K562 (cell line): Measurements from ENCODE around the gene TMEM39B. TPM values are rescaled to one million over a fixed set of nuclear protein-coding genes. Genes with fewer than 3 reads are reported as not detected.

Experiments
- ATAC-seq: fragments of 200-7000 bp; cut with Tn5 transposase; 3 replicates; pipeline ENCODE4 v1.9.1; 2020; ENCODE audit warnings: moderate library complexity
- BruUV-seq: library from RNA; stranded (reverse); fragments of 400-500 nt; replicated peaks from 2 replicates; lab custom pipeline; 2021; lab: Mats Ljungman, UMichigan
- CTCF ChIA-PET: fragments of 300-600 bp; formaldehyde crosslinking; extraction: SDS; loops from one replicate; lab custom pipeline; 2021; ENCODE audit warnings: low intra/inter-chr PET ratio; lab: Yijun Ruan, JAX
- POLR2A ChIA-PET: fragments of 300-600, 350-650 bp; sonication (Branson Sonifier 250); formaldehyde crosslinking; extraction: SDS; loops from one replicate; lab custom pipeline; 2021; ENCODE audit warnings: antibody characterized with exemption, inconsistent platforms; lab: Yijun Ruan, JAX
- DNase-seq, 4 experiments: peaks; one replicate each; pipeline versions ENCODE4 v3.0.0 to v3.0.0-alpha.2; 2011 to 2018; ENCODE audit warnings: low spot score in 3 of 4, mixed read lengths in 3 of 4; ENCODE audit errors: extremely low read depth in 1 of 4
- FAIRE-seq: peaks from 2 replicates; lab custom pipeline; 2011; peaks lifted over from hg19 to GRCh38; lab: Jason Lieb, UNC
- H2AFZ ChIP-seq: 2 replicates; pipeline ENCODE4 v1.6.0; 2011; ENCODE audit warnings: low read depth, low read length, control low read depth, inconsistent platforms
- H3K27ac ChIP-seq: fragments of 200-600 bp; 3 replicates; pipeline ENCODE4 v1.8.0; 2011; ENCODE audit warnings: low read depth, mild to moderate bottlenecking, control low read depth, inconsistent platforms, low read length, moderate library complexity, mixed read lengths; ENCODE audit errors: extremely low read depth
- H3K27me3 ChIP-seq, 2 experiments: fragments of 300-600 bp in 1 of 2; 2 replicates in 1 of 2; 3 replicates in 1 of 2; pipeline versions ENCODE4 v1.6.0 to v1.8.0; 2011; ENCODE audit warnings: inconsistent platforms in 2 of 2, low read length in 2 of 2, mild to moderate bottlenecking in 1 of 2, mixed read lengths in 1 of 2, moderate library complexity in 1 of 2; ENCODE audit not compliant: control insufficient read depth in 2 of 2, insufficient read depth in 2 of 2
- H3K36me3 ChIP-seq: fragments of 300-600 bp; 3 replicates; pipeline ENCODE4 v1.8.0; 2011; ENCODE audit warnings: mild to moderate bottlenecking, low read length, inconsistent platforms; ENCODE audit not compliant: control insufficient read depth, insufficient read depth
- H3K4me1 ChIP-seq, 2 experiments: fragments of 200-600 bp in 1 of 2; replicated peaks in 1 of 2; 2 replicates in 1 of 2; 3 replicates in 1 of 2; pipeline versions ENCODE4 v1.5.1 to v1.8.0; 2011; ENCODE audit warnings: inconsistent platforms in 2 of 2, low read length in 2 of 2, mild to moderate bottlenecking in 1 of 2, mixed read lengths in 1 of 2, moderate library complexity in 1 of 2; ENCODE audit not compliant: control insufficient read depth in 2 of 2, insufficient read depth in 2 of 2
- H3K4me2 ChIP-seq: 2 replicates; pipeline ENCODE4 v1.6.1; 2011; ENCODE audit warnings: low read length, control low read depth, inconsistent platforms, mixed read lengths; ENCODE audit not compliant: insufficient read depth
- H3K4me3 ChIP-seq: fragments of 200-600 bp; sonication (generic), shearing (Covaris generic); 2 replicates; pipeline ENCODE4 v1.5.1; 2016; ENCODE audit warnings: control low read depth, inconsistent platforms
- H3K79me2 ChIP-seq: fragments of 200-600 bp; 3 replicates; pipeline ENCODE4 v1.8.0; 2011; ENCODE audit warnings: low read length, inconsistent platforms; ENCODE audit not compliant: control insufficient read depth, insufficient read depth
- H3K9ac ChIP-seq, 2 experiments: 2 replicates each; pipeline versions ENCODE4 v1.6.0 to v1.6.1; 2011; ENCODE audit warnings: low read depth in 2 of 2, low read length in 2 of 2, control low read depth in 1 of 2, inconsistent platforms in 1 of 2, mild to moderate bottlenecking in 1 of 2, mixed read lengths in 1 of 2; ENCODE audit not compliant: insufficient read depth in 1 of 2
- H3K9me1 ChIP-seq: one replicate; pipeline ENCODE4 v1.6.0; 2011; ENCODE audit warnings: inconsistent platforms, mild to moderate bottlenecking, low read length, moderate library complexity; ENCODE audit not compliant: control insufficient read depth, insufficient read depth
- H3K9me3 ChIP-seq: replicated peaks from 2 replicates; pipeline ENCODE4 v1.5.1; 2011; ENCODE audit warnings: low read depth, low read length, inconsistent platforms; ENCODE audit not compliant: control insufficient read depth, insufficient read depth
- H4K20me1 ChIP-seq: replicated peaks from 2 replicates; pipeline ENCODE4 v1.6.1; 2011; ENCODE audit warnings: low read length, inconsistent platforms, mixed read lengths; ENCODE audit not compliant: control insufficient read depth, insufficient read depth
- HNRNPK ChIP-seq: fragments of 200-400 bp; formaldehyde crosslinking; IDR thresholded peaks from one replicate; pipeline ENCODE4 v1.6.1; 2018; ENCODE audit warnings: mild to moderate bottlenecking, low read depth, low read length; ENCODE audit not compliant: poor library complexity, severe bottlenecking
- NCOR1 ChIP-seq: fragments of 450-650 bp; IDR thresholded peaks from 2 replicates; pipeline ENCODE4 v1.6.1; 2016; ENCODE audit warnings: mild to moderate bottlenecking, moderate library complexity
- RNF2 ChIP-seq: sonication (generic); IDR thresholded peaks from 2 replicates; pipeline ENCODE4 v1.6.1; 2016
- SRSF3 ChIP-seq: fragments of 200-400 bp; formaldehyde crosslinking; IDR thresholded peaks from 2 replicates; pipeline ENCODE4 v1.6.1; 2016; ENCODE audit warnings: mild to moderate bottlenecking, low read length, moderate library complexity; ENCODE audit not compliant: insufficient read depth
- TBL1XR1 ChIP-seq, 2 experiments: IDR thresholded peaks; 2 replicates each; pipeline ENCODE4 v1.6.1; 2012; ENCODE audit warnings: improper control_type of control experiment in 2 of 2, low read length in 2 of 2, mild to moderate bottlenecking in 1 of 2
- XRCC3 ChIP-seq: fragments of 450-650 bp; IDR thresholded peaks from 2 replicates; pipeline ENCODE4 v1.6.1; 2017; ENCODE audit warnings: mild to moderate bottlenecking, moderate library complexity
- ZNF3 ChIP-seq: fragments of 250-450 bp; sonication (Bioruptor Pico); IDR thresholded peaks from 2 replicates; pipeline ENCODE4 v1.5.0; 2021; ENCODE audit warnings: mild to moderate bottlenecking, moderate library complexity
- WGBS: fragments of 100-300 bp; shearing (Covaris generic); methylation state at CpG from one replicate; pipeline ENCODE4 v1.1.6; 2016; ENCODE audit warnings: low coverage, mixed read lengths; ENCODE audit not compliant: insufficient coverage; ENCODE audit errors: missing lambda C conversion rate; 5-methylcytosine and 5-hydroxymethylcytosine counted together
- in situ Hi-C: fragments of 300-500 bp; cut with MboI; formaldehyde crosslinking; loops from 4 replicates; pipeline ENCODE4 v1.15.0; 2018; ENCODE audit warnings: inconsistent platforms, mixed read lengths
- intact Hi-C: fragments of 100-400 bp; cut with micrococcal nuclease; formaldehyde crosslinking; loops from 2 replicates; pipeline ENCODE4 v1.14.2; 2022
- polyA plus RNA-seq, 8 experiments: library from polyadenylated mRNA; depleted of rRNA in 4 of 8; stranded (reverse) in 5 of 8; unstranded in 3 of 8; fragments of >200 nt; fragmentation: Nextera tagmentation in 2 of 8; fragmentation: Illumina TruSeq in 1 of 8; extraction: Ambion mirVana in 2 of 8; extraction: Trizol in 1 of 8; gene quantifications; 2 replicates each; pipeline versions ENCODE4 v1.2.1 to v1.2.3, GENCODE V29; 2011 to 2014; ENCODE audit warnings: inconsistent platforms in 1 of 8, missing spikeins in 1 of 8
- total RNA-seq, 7 experiments: library from RNA; depleted of rRNA in 6 of 7; stranded (reverse); fragments of >200 nt in 6 of 7; fragmentation: Illumina TruSeq in 2 of 7; extraction: Trizol in 2 of 7; gene quantifications; 2 replicates each; pipeline versions ENCODE4 v1.2.1 to v1.2.3, GENCODE V29; 2011 to 2021; ENCODE audit warnings: low replicate concordance in 1 of 7
- TF ChIP-seq, protein P1 (sequence below): fragments of 200-400 bp; formaldehyde crosslinking; IDR thresholded peaks from 2 replicates; pipeline ENCODE4 v1.6.1; 2017; ENCODE audit warnings: mild to moderate bottlenecking, low read depth, low read length, moderate library complexity
- TF ChIP-seq, protein P2 (sequence below): sonication (generic); formaldehyde crosslinking; IDR thresholded peaks from 2 replicates; pipeline ENCODE4 v1.8.0; 2022; ENCODE audit warnings: mild to moderate bottlenecking, missing genetic modification reagents
- TF ChIP-seq, protein P3 (sequence below): sonication (generic); formaldehyde crosslinking; IDR thresholded peaks from 2 replicates; pipeline ENCODE4 v1.4.0; 2020; ENCODE audit warnings: mild to moderate bottlenecking, missing genetic modification reagents
- TF ChIP-seq, protein P4 (sequence below): fragments of 250-450 bp; sonication (Bioruptor Pico); IDR thresholded peaks from 2 replicates; pipeline ENCODE4 v1.8.0; 2021; ENCODE audit warnings: moderate library complexity, mild to moderate bottlenecking, inconsistent platforms

Gene TMEM39B
- total and polyA plus RNA-seq, 9 of the 15 experiments (the other 6 are each of a cell fraction or from before 2014, with no cell fraction given): 0.92 to 28.5 (median 9.7) TPM

DNA sequence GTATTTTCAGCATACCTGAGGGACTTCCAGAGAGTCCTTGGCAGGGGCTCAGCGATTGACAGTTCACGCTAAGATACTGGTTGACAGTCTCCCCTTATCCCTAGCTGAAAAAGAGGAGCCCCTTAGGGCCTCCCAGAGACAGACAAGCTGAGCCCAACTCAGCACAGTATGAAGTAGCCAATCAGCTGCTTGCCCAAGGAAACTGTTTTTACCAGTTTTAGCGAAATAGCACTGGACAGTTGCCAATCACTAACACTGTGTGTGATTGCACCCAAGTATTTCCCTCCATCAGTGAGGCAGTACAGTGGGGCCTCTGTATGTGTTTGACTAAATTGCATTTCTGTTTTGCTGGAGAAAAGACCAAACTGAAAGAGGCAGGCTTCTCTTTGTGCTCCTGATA lies 32.0 kb upstream of the TMEM39B start (continued):
- TF ChIP-seq SRSF3 (no peak), ZNF3 (no peak)
- TF ChIP-seq, protein P1, sequence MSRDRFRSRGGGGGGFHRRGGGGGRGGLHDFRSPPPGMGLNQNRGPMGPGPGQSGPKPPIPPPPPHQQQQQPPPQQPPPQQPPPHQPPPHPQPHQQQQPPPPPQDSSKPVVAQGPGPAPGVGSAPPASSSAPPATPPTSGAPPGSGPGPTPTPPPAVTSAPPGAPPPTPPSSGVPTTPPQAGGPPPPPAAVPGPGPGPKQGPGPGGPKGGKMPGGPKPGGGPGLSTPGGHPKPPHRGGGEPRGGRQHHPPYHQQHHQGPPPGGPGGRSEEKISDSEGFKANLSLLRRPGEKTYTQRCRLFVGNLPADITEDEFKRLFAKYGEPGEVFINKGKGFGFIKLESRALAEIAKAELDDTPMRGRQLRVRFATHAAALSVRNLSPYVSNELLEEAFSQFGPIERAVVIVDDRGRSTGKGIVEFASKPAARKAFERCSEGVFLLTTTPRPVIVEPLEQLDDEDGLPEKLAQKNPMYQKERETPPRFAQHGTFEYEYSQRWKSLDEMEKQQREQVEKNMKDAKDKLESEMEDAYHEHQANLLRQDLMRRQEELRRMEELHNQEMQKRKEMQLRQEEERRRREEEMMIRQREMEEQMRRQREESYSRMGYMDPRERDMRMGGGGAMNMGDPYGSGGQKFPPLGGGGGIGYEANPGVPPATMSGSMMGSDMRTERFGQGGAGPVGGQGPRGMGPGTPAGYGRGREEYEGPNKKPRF: no peak

DNA sequence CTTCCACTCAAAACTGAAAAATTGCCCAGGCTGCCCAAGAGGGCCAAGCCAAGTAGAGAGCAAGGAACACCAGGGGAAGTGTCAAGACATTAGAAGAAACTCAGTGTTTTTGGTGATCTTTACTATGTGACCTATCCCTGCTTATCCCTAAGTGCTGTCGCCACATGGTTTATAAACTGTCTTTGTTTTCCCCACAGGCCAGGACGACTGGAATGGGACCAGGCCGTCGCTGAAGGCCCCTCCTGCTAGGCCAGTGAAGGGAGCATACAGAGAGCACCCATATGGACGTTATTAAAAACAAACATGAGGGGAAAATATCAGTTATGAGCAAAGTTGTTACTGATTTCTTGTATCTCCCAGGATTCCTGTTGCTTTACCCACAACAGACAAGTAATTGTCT lies 30.4 kb upstream of the TMEM39B start:
- CTCF ChIA-PET: no interaction called here
- Histone ChIP-seq H3K27ac (no peak overlapping the region), H3K36me3 (peaks cover 53% of the 10 kb centered on the region; the same call in 2 of the 3 replicates), H2AFZ (no peak overlapping the region), H3K9ac (no peak overlapping the region), H3K79me2 (peaks cover 16% of the 10 kb centered on the region; the same call in 2 of the 3 replicates), H3K9me1 (no peaks in the 10 kb centered on the region), H3K27me3 (no peaks in the 10 kb centered on the region), H3K4me3 (no peak overlapping the region), H3K4me1 (no peaks in the 10 kb centered on the region), H4K20me1 (no peaks in the 10 kb centered on the region), H3K9me3 (no peaks in the 10 kb centered on the region), H3K4me2 (no peak overlapping the region)
- 89% methylated on average over 5 of the region's 5 CpGs for WGBS
- POLR2A ChIA-PET: no interaction called here
- FAIRE-seq (no peak), ATAC-seq (no peak), DNase-seq (no peak)
- intact Hi-C loops: no loop called here
- BruUV-seq: no TSS peak
- in situ Hi-C loops: no loop called here
- TF ChIP-seq NCOR1: no peak
- TF ChIP-seq, protein P2, sequence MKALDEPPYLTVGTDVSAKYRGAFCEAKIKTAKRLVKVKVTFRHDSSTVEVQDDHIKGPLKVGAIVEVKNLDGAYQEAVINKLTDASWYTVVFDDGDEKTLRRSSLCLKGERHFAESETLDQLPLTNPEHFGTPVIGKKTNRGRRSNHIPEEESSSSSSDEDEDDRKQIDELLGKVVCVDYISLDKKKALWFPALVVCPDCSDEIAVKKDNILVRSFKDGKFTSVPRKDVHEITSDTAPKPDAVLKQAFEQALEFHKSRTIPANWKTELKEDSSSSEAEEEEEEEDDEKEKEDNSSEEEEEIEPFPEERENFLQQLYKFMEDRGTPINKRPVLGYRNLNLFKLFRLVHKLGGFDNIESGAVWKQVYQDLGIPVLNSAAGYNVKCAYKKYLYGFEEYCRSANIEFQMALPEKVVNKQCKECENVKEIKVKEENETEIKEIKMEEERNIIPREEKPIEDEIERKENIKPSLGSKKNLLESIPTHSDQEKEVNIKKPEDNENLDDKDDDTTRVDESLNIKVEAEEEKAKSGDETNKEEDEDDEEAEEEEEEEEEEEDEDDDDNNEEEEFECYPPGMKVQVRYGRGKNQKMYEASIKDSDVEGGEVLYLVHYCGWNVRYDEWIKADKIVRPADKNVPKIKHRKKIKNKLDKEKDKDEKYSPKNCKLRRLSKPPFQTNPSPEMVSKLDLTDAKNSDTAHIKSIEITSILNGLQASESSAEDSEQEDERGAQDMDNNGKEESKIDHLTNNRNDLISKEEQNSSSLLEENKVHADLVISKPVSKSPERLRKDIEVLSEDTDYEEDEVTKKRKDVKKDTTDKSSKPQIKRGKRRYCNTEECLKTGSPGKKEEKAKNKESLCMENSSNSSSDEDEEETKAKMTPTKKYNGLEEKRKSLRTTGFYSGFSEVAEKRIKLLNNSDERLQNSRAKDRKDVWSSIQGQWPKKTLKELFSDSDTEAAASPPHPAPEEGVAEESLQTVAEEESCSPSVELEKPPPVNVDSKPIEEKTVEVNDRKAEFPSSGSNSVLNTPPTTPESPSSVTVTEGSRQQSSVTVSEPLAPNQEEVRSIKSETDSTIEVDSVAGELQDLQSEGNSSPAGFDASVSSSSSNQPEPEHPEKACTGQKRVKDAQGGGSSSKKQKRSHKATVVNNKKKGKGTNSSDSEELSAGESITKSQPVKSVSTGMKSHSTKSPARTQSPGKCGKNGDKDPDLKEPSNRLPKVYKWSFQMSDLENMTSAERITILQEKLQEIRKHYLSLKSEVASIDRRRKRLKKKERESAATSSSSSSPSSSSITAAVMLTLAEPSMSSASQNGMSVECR (CRISPR knock-in tag): no peak
- TF ChIP-seq RNF2: no peak
- TF ChIP-seq, protein P3, sequence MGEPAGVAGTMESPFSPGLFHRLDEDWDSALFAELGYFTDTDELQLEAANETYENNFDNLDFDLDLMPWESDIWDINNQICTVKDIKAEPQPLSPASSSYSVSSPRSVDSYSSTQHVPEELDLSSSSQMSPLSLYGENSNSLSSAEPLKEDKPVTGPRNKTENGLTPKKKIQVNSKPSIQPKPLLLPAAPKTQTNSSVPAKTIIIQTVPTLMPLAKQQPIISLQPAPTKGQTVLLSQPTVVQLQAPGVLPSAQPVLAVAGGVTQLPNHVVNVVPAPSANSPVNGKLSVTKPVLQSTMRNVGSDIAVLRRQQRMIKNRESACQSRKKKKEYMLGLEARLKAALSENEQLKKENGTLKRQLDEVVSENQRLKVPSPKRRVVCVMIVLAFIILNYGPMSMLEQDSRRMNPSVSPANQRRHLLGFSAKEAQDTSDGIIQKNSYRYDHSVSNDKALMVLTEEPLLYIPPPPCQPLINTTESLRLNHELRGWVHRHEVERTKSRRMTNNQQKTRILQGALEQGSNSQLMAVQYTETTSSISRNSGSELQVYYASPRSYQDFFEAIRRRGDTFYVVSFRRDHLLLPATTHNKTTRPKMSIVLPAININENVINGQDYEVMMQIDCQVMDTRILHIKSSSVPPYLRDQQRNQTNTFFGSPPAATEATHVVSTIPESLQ: no peak
- no peak for TF ChIP-seq HNRNPK
- no peak for TF ChIP-seq XRCC3
- TF ChIP-seq TBL1XR1 (IDR thresholded peaks at IDR 0.05; ENCODE audit: low read length in 2 of 2): no peak
- TF ChIP-seq, protein P4, sequence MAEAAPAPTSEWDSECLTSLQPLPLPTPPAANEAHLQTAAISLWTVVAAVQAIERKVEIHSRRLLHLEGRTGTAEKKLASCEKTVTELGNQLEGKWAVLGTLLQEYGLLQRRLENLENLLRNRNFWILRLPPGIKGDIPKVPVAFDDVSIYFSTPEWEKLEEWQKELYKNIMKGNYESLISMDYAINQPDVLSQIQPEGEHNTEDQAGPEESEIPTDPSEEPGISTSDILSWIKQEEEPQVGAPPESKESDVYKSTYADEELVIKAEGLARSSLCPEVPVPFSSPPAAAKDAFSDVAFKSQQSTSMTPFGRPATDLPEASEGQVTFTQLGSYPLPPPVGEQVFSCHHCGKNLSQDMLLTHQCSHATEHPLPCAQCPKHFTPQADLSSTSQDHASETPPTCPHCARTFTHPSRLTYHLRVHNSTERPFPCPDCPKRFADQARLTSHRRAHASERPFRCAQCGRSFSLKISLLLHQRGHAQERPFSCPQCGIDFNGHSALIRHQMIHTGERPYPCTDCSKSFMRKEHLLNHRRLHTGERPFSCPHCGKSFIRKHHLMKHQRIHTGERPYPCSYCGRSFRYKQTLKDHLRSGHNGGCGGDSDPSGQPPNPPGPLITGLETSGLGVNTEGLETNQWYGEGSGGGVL (CRISPR knock-in tag): no peak
